GM12891 (cell line): ENCODE results near the gene STYXL1.

Experiments used
- DNase-seq: peaks from one replicate; pipeline ENCODE4 v3.0.0; 2011; ENCODE audit warnings: low spot score; ENCODE audit not compliant: insufficient read length
- FAIRE-seq: peaks from 2 replicates; lab custom pipeline; 2011; peaks lifted over from hg19 to GRCh38; lab: Jason Lieb, UNC
- PAX5 ChIP-seq: IDR thresholded peaks from 2 replicates; pipeline ENCODE4 v1.6.1; 2011; ENCODE audit warnings: low read length, moderate library complexity, mild to moderate bottlenecking; ENCODE audit not compliant: insufficient read depth, severe bottlenecking
- POLR2A ChIP-seq: IDR thresholded peaks from 2 replicates; pipeline ENCODE4 v1.6.1; 2011; ENCODE audit warnings: low read depth, low read length, control low read depth
- POLR2AphosphoS5 ChIP-seq: IDR thresholded peaks from 2 replicates; pipeline ENCODE4 v1.6.1; 2011; ENCODE audit warnings: low read depth, low read length, control low read depth
- POU2F2 ChIP-seq: IDR thresholded peaks from 2 replicates; pipeline ENCODE4 v1.6.1; 2011; ENCODE audit warnings: low read depth, mild to moderate bottlenecking, control low read depth, low read length, moderate library complexity
- SPI1 ChIP-seq: IDR thresholded peaks from 2 replicates; pipeline ENCODE4 v1.6.1; 2011; ENCODE audit warnings: low read depth, low read length, control low read depth
- TAF1 ChIP-seq: IDR thresholded peaks from 2 replicates; pipeline ENCODE4 v1.6.1; 2011; ENCODE audit warnings: low read depth, low read length, control low read depth

The STYXL1 gene

GRCh38 chr7:75957021-75957736, 90.6 kb downstream of the STYXL1 start:
- DNase-seq (no peak), FAIRE-seq (no peak)
- TF ChIP-seq PAX5 (no peak), SPI1 (no peak), TAF1 (no peak), POLR2A (no peak), POU2F2 (no peak), POLR2AphosphoS5 (no peak)

GRCh38 chr7:75955331-75955955, 92.4 kb downstream of the STYXL1 start:
- TF ChIP-seq POLR2AphosphoS5: no peak
- TF ChIP-seq TAF1: no peak
- TF ChIP-seq SPI1: no peak
- no peak for TF ChIP-seq POLR2A
- TF ChIP-seq PAX5: no peak
- TF ChIP-seq POU2F2: no peak
- no peak for FAIRE-seq
- DNase-seq: no peak

GRCh38 chr7:75953931-75954330, 93.9 kb downstream of the STYXL1 start:
- no peak for DNase-seq
- FAIRE-seq: no peak
- TF ChIP-seq PAX5 (no peak), POLR2A (no peak), SPI1 (no peak), POLR2AphosphoS5 (no peak), POU2F2 (no peak), TAF1 (no peak)

GRCh38 chr7:75953431-75953830, 94.4 kb downstream of the STYXL1 start:
- FAIRE-seq (no peak), DNase-seq (no peak)
- no peak for TF ChIP-seq TAF1

- DNase-seq: no peak
- no peak for TF ChIP-seq POLR2AphosphoS5
- FAIRE-seq: no peak
Observed at GRCh38 chr7:75951506-75951905, 96.3 kb downstream of the STYXL1 start.

- FAIRE-seq (no peak), DNase-seq (no peak)
- TF ChIP-seq TAF1 (no peak), POLR2AphosphoS5 (no peak), POLR2A (no peak), POU2F2 (no peak), PAX5 (no peak), SPI1 (no peak)
Observed at GRCh38 chr7:75950111-75950681, 97.6 kb downstream of the STYXL1 start.

- FAIRE-seq: no peak
- no peak for DNase-seq
- TF ChIP-seq POU2F2 (no peak), PAX5 (no peak), TAF1 (no peak), SPI1 (no peak), POLR2A (no peak), POLR2AphosphoS5 (no peak)
Observed at GRCh38 chr7:75948179-75948578, 99.6 kb downstream of the STYXL1 start.
